Endothelial cell of umbilical vein (primary cell): ENCODE data around the gene PARVA. TPM values are rescaled to one million over a fixed set of nuclear protein-coding genes. Genes with fewer than 3 reads are reported as not detected.

Source experiments
- BruUV-seq: library from RNA; stranded (reverse); fragments of 400-500 nt; replicated peaks from 2 replicates; lab custom pipeline; 2021; lab: Mats Ljungman, UMichigan
- CTCF ChIA-PET: fragments of 300-600, 350-600 bp; sonication (Branson Sonifier 250); formaldehyde crosslinking; loops from one replicate; lab custom pipeline; 2021; ENCODE audit warnings: antibody characterized with exemption, inconsistent platforms; lab: Charles Lee
- POLR2A ChIA-PET: fragments of 300-600, 350-600 bp; sonication (Branson Sonifier 250); formaldehyde crosslinking; loops from one replicate; lab custom pipeline; 2021; ENCODE audit warnings: antibody characterized with exemption, inconsistent platforms; lab: Charles Lee
- DNase-seq: peaks from one replicate; pipeline ENCODE4 v3.0.0-alpha.2; 2011; ENCODE audit warnings: low read depth, low spot score
- FAIRE-seq: peaks from 2 replicates; lab custom pipeline; 2011; peaks lifted over from hg19 to GRCh38; lab: Jason Lieb, UNC
- H2AFZ ChIP-seq: 2 replicates; pipeline ENCODE4 v1.6.0; 2012; ENCODE audit warnings: low read depth, low read length, control low read depth, inconsistent platforms
- H3K27ac ChIP-seq: 2 replicates; pipeline ENCODE4 v1.5.1; 2011; ENCODE audit warnings: low read depth, mild to moderate bottlenecking, control low read depth, low read length, moderate library complexity; ENCODE audit not compliant: insufficient read depth
- H3K27me3 ChIP-seq, 2 experiments: 2 replicates each; pipeline versions ENCODE4 v1.6.0 to v1.6.1; 2011; ENCODE audit warnings: low read length in 2 of 2, mixed read lengths in 1 of 2; ENCODE audit not compliant: control insufficient read depth in 2 of 2, insufficient read depth in 2 of 2
- H3K36me3 ChIP-seq, 2 experiments: 2 replicates in 1 of 2; 3 replicates in 1 of 2; pipeline ENCODE4 v1.5.1; 2011; ENCODE audit warnings: low read length in 2 of 2, mild to moderate bottlenecking in 1 of 2, moderate library complexity in 1 of 2; ENCODE audit not compliant: control insufficient read depth in 2 of 2, insufficient read depth in 2 of 2; ENCODE audit errors: extremely low read depth in 1 of 2
- H3K4me1 ChIP-seq: 3 replicates; pipeline ENCODE4 v1.5.1; 2011; ENCODE audit warnings: mild to moderate bottlenecking, low read length; ENCODE audit not compliant: control insufficient read depth, insufficient read depth; ENCODE audit errors: extremely low read depth
- H3K4me2 ChIP-seq: 2 replicates; pipeline ENCODE4 v1.6.1; 2011; ENCODE audit warnings: low read length, control low read depth, mixed read lengths; ENCODE audit not compliant: insufficient read depth
- H3K4me3 ChIP-seq, 3 experiments: fragments of 200-600 bp in 1 of 3; sonication (generic), shearing (Covaris generic) in 1 of 3; replicated peaks in 1 of 3; 2 replicates each; pipeline ENCODE4 v1.5.1; 2011 to 2016; ENCODE audit warnings: control low read depth in 3 of 3, low read length in 3 of 3, mild to moderate bottlenecking in 2 of 3, inconsistent platforms in 1 of 3, low read depth in 1 of 3, moderate library complexity in 1 of 3; ENCODE audit not compliant: insufficient read depth in 1 of 3
- H3K79me2 ChIP-seq: 2 replicates; pipeline ENCODE4 v1.6.0; 2012; ENCODE audit warnings: low read length, inconsistent platforms; ENCODE audit not compliant: control insufficient read depth, insufficient read depth
- H3K9ac ChIP-seq: replicated peaks from 2 replicates; pipeline ENCODE3; 2011; ENCODE audit warnings: low read length, control low read depth; ENCODE audit not compliant: insufficient read depth; ENCODE audit errors: extremely low read depth
- H3K9me1 ChIP-seq: replicated peaks from 3 replicates; pipeline ENCODE4 v1.6.0; 2011; ENCODE audit warnings: mild to moderate bottlenecking, low read length; ENCODE audit not compliant: control insufficient read depth, insufficient read depth; ENCODE audit errors: extremely low read depth
- H3K9me3 ChIP-seq: replicated peaks from 2 replicates; pipeline ENCODE4 v1.5.1; 2012; ENCODE audit warnings: low read length, inconsistent platforms; ENCODE audit not compliant: control insufficient read depth, insufficient read depth
- H4K20me1 ChIP-seq: replicated peaks from 2 replicates; pipeline ENCODE3; 2011; ENCODE audit warnings: mild to moderate bottlenecking, low read length; ENCODE audit not compliant: control insufficient read depth, insufficient read depth; ENCODE audit errors: extremely low read depth
- EZH2 ChIP-seq: IDR thresholded peaks from 2 replicates; pipeline ENCODE4 v1.6.1; 2012; ENCODE audit warnings: borderline replicate concordance, low read depth, mild to moderate bottlenecking, moderate library complexity, low read length, inconsistent platforms; ENCODE audit not compliant: severe bottlenecking
- FOS ChIP-seq: IDR thresholded peaks from 2 replicates; pipeline ENCODE4 v1.6.1; 2011; ENCODE audit warnings: mild to moderate bottlenecking, low read length, moderate library complexity, borderline replicate concordance; ENCODE audit not compliant: insufficient read depth
- GATA2 ChIP-seq: IDR thresholded peaks from 2 replicates; pipeline ENCODE4 v1.7.0; 2011; ENCODE audit warnings: low read depth, mild to moderate bottlenecking, moderate library complexity, mixed read lengths, low read length; ENCODE audit not compliant: insufficient read length, insufficient read depth
- JUN ChIP-seq: IDR thresholded peaks from 2 replicates; pipeline ENCODE4 v1.6.1; 2011; ENCODE audit warnings: borderline replicate concordance, low read depth; ENCODE audit not compliant: insufficient read length, insufficient read depth
- MYC ChIP-seq: IDR thresholded peaks from one replicate; pipeline ENCODE4 v1.6.1; 2011; ENCODE audit warnings: mild to moderate bottlenecking, low read depth, low read length
- POLR2A ChIP-seq: IDR thresholded peaks from 2 replicates; pipeline ENCODE4 v1.6.1; 2012; ENCODE audit warnings: low read depth, mild to moderate bottlenecking, control low read depth, low read length
- POLR2AphosphoS5 ChIP-seq: IDR thresholded peaks from 2 replicates; pipeline ENCODE4 v1.6.1; 2012; ENCODE audit warnings: low read depth, mild to moderate bottlenecking, control low read depth, low read length, moderate library complexity; ENCODE audit not compliant: insufficient read depth
- dilution Hi-C: fragments of 300-500 bp; cut with MboI; formaldehyde crosslinking; loops from one replicate; pipeline ENCODE4 v1.15.0; 2019; ENCODE audit warnings: low sequenced_read_pairs; ENCODE audit not compliant: extremely low pct_ligation_motif_present
- intact Hi-C: fragments of 100-400 bp; cut with micrococcal nuclease; formaldehyde crosslinking; loops from one replicate; pipeline ENCODE4 v1.10.0; 2022
- polyA plus RNA-seq, 4 experiments: library from polyadenylated mRNA; depleted of rRNA in 3 of 4; stranded (reverse) in 3 of 4; unstranded in 1 of 4; fragments of >200 nt; gene quantifications; 2 replicates each; pipeline versions ENCODE4 v1.2.1 to v1.2.3, GENCODE V29; 2011 to 2012; ENCODE audit warnings: missing spikeins in 1 of 4
- total RNA-seq: library from RNA; stranded (reverse); gene quantifications from 2 replicates; pipeline ENCODE4 v1.2.3, GENCODE V29; 2021
- TF ChIP-seq, protein P1 (sequence below), 2 donors: IDR thresholded peaks; 1 replicate in 1 of 2; 2 replicates in 1 of 2; pipeline ENCODE4 v1.5.1; 2011; ENCODE audit warnings: low read length in 2 of 2, mild to moderate bottlenecking in 2 of 2, moderate library complexity in 2 of 2, control low read depth in 1 of 2, inconsistent platforms in 1 of 2, low read depth in 1 of 2; ENCODE audit not compliant: insufficient read depth in 1 of 2; ENCODE audit errors: extremely low read depth in 1 of 2
- TF ChIP-seq, protein P2 (sequence below): IDR thresholded peaks from 2 replicates; pipeline ENCODE4 v1.6.1; 2011; ENCODE audit not compliant: insufficient read depth, insufficient read length

PARVA gene
- total and polyA plus RNA-seq, 2 donors (not counting 3 experiments of a cell fraction or from before 2014, with no cell fraction given) = 40.6 to 104 TPM

- H3K9ac ChIP-seq = no peak overlapping the region
- no peak overlapping the region for H2AFZ ChIP-seq
- no TSS peak for BruUV-seq
- H3K9me3 ChIP-seq = no peaks in the 10 kb centered on the region
- H4K20me1 ChIP-seq = peaks cover 3% of the 10 kb centered on the region
- dilution Hi-C loops (no loop called here), intact Hi-C loops (no loop called here)
- FAIRE-seq (no peak), DNase-seq (no peak)
- no peak for TF ChIP-seq MYC
- no peak for TF ChIP-seq JUN
- ChIA-PET POLR2A (no interaction called here), CTCF (no interaction called here)
- no peaks in the 10 kb centered on the region for H3K36me3 ChIP-seq
- no peak overlapping the region for H3K4me3 ChIP-seq
- peaks cover 5% of the 10 kb centered on the region for H3K4me1 ChIP-seq
- H3K27me3 ChIP-seq = no peaks in the 10 kb centered on the region
- H3K27ac ChIP-seq = no peak overlapping the region
- H3K9me1 ChIP-seq = no peaks in the 10 kb centered on the region
- peaks cover 51% of the 10 kb centered on the region for H3K79me2 ChIP-seq
- H3K4me2 ChIP-seq = no peak overlapping the region
Measured at GRCh38 chr11:12460466-12460865, 83.1 kb downstream of the PARVA start.

DNA sequence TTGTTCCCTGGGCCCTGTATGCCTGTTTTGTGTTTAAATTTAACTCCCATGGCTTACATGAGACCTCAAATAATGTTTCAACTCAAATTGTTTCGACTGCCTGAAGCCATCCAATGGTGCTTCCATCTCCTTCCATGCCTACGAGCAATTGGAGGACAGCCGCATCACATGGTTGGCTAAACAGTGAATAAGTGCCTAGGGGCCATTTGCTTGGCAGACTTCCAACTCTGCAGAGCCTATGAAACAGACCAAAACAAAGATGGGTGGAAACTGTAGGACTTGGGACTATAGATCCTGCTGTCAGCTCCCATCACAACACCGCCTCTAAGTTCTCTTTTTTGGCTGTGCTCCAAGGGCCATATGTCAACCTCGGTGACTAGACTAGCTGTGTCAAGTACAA lies 84.1 kb downstream of the PARVA start:
- ChIA-PET CTCF (no interaction called here), POLR2A (no interaction called here)
- Histone ChIP-seq H3K4me2 (no peak overlapping the region), H2AFZ (no peak overlapping the region), H3K36me3 (no peaks in the 10 kb centered on the region), H4K20me1 (peaks cover 3% of the 10 kb centered on the region), H3K4me3 (no peak overlapping the region), H3K9me3 (no peaks in the 10 kb centered on the region), H3K79me2 (peaks cover 46% of the 10 kb centered on the region), H3K9ac (no peak overlapping the region), H3K4me1 (peaks cover 5% of the 10 kb centered on the region), H3K27ac (no peak overlapping the region), H3K27me3 (no peaks in the 10 kb centered on the region), H3K9me1 (no peaks in the 10 kb centered on the region)
- DNase-seq (no peak), FAIRE-seq (no peak)
- intact Hi-C loops (no loop called here), dilution Hi-C loops (no loop called here)
- TF ChIP-seq MYC (no peak), GATA2 (no peak), JUN (no peak), EZH2 (no peak), POLR2AphosphoS5 (no peak), FOS (no peak), POLR2A (no peak)
- TF ChIP-seq, protein P1, sequence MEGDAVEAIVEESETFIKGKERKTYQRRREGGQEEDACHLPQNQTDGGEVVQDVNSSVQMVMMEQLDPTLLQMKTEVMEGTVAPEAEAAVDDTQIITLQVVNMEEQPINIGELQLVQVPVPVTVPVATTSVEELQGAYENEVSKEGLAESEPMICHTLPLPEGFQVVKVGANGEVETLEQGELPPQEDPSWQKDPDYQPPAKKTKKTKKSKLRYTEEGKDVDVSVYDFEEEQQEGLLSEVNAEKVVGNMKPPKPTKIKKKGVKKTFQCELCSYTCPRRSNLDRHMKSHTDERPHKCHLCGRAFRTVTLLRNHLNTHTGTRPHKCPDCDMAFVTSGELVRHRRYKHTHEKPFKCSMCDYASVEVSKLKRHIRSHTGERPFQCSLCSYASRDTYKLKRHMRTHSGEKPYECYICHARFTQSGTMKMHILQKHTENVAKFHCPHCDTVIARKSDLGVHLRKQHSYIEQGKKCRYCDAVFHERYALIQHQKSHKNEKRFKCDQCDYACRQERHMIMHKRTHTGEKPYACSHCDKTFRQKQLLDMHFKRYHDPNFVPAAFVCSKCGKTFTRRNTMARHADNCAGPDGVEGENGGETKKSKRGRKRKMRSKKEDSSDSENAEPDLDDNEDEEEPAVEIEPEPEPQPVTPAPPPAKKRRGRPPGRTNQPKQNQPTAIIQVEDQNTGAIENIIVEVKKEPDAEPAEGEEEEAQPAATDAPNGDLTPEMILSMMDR (IDR thresholded peaks at IDR 0.05; ENCODE audit: extremely low read depth in 1 of 2, insufficient read depth in 1 of 2, low read depth in 1 of 2, low read length in 2 of 2) = no peak
- TF ChIP-seq, protein P2, sequence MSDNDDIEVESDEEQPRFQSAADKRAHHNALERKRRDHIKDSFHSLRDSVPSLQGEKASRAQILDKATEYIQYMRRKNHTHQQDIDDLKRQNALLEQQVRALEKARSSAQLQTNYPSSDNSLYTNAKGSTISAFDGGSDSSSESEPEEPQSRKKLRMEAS = no peak
- BruUV-seq = no TSS peak
